Bone marrow (tissue), 2 donors: ENCODE data around the gene SNX22.

Experiments used
- DNase-seq, 2 donors: peaks; one replicate each; lab custom pipeline; 2025; lab: John Stamatoyannopoulos, UW

The SNX22 gene

GRCh38 chr15:64134345-64134829, 17.1 kb upstream of the SNX22 start:
- DNase-seq = no peak

GRCh38 chr15:64136347-64136746, 15.2 kb upstream of the SNX22 start:
- no peak for DNase-seq

GRCh38 chr15:64137226-64137833, 14.2 kb upstream of the SNX22 start:
- DNase-seq = no peak

- no peak for DNase-seq
These were observed 13.1 kb upstream of the SNX22 start for GRCh38 chr15:64138331-64138941.

- no peak for DNase-seq
These were observed 9.6 kb upstream of the SNX22 start for GRCh38 chr15:64141798-64142512.

GRCh38 chr15:64143276-64143675, 8.3 kb upstream of the SNX22 start:
- DNase-seq = no peak

- no peak for DNase-seq
These were observed 7.4 kb upstream of the SNX22 start for GRCh38 chr15:64144192-64144564.

GRCh38 chr15:64144565-64145281, 6.8 kb upstream of the SNX22 start:
- no peak for DNase-seq

GRCh38 chr15:64146041-64146440, 5.5 kb upstream of the SNX22 start:
- DNase-seq = no peak

- DNase-seq = no peak
These were observed 5.0 kb upstream of the SNX22 start for GRCh38 chr15:64146520-64146884.

GRCh38 chr15:64146885-64147681, 4.4 kb upstream of the SNX22 start:
- no peak for DNase-seq

- no peak for DNase-seq
These were observed 3.4 kb upstream of the SNX22 start for GRCh38 chr15:64148168-64148567.

GRCh38 chr15:64148581-64148980, 3.0 kb upstream of the SNX22 start:
- no peak for DNase-seq

GRCh38 chr15:64149424-64149823, 2.1 kb upstream of the SNX22 start:
- DNase-seq = no peak

GRCh38 chr15:64149893-64150578, 1.5 kb upstream of the SNX22 start:
- DNase-seq = no peak

- no peak for DNase-seq
These were observed 1.2 kb downstream of the SNX22 start for GRCh38 chr15:64152507-64153387.

- DNase-seq = peak; percentile 63 to 78
These were observed 2.2 kb downstream of the SNX22 start for GRCh38 chr15:64153480-64154367.

- no peak for DNase-seq
These were observed 4.5 kb downstream of the SNX22 start for GRCh38 chr15:64155802-64156651.
